Pulmonary artery endothelial cell (primary cell): Measurements from ENCODE around the gene RBMS3. TPM values are rescaled to one million over a fixed set of nuclear protein-coding genes. Genes with fewer than 3 reads are reported as not detected.

Experiments
- DNase-seq: peaks from one replicate; pipeline ENCODE4 v3.0.0-alpha.2; 2011; ENCODE audit warnings: low read depth, low spot score
- total RNA-seq: library from RNA; depleted of rRNA; stranded (reverse); fragments of >200 nt; gene quantifications from 2 replicates; pipeline ENCODE4 v1.2.3, GENCODE V29; 2014

Gene RBMS3
- total RNA-seq, 1 donor from 2014 or later, result 56.3 TPM

DNA sequence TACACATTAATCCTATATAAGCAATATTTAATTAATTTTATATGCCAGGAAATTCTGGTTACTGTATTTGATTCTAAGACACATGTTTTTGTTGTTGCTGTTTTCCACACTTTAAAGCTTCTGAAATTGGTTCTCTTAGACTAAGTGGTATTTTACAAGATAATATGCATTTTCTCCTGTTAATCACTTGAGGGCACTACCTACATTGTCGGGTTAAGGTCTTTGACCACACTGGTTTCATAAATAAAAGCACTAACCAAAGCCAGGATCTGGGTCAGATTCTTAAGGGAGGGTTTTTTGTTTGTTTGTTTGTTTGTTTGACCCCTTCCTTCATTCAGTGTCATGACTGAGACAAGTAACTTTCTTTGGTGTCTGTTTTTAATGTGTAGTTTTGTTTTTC, 590.2 kb downstream of the RBMS3 start:
- DNase-seq, result no peak

DNA sequence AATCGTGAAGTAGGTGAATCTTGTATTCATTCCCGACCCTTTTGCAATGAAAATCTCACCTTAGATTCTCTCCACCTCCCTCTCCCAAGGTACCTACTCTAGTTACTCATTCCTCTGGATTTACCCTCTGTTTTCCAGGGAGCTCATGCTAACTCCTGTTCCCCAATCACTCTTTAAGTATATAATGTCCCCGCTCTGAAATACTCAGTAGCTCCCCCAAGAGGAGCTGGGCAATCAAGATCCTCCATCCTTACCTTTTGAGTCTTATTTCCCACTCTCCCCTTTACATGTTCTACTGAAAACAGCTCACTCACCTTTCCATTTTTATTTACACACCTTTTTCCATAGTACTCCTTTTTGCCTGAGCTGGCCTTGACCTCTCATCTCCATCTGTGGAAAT, 599.9 kb downstream of the RBMS3 start:
- DNase-seq, result no peak

DNA sequence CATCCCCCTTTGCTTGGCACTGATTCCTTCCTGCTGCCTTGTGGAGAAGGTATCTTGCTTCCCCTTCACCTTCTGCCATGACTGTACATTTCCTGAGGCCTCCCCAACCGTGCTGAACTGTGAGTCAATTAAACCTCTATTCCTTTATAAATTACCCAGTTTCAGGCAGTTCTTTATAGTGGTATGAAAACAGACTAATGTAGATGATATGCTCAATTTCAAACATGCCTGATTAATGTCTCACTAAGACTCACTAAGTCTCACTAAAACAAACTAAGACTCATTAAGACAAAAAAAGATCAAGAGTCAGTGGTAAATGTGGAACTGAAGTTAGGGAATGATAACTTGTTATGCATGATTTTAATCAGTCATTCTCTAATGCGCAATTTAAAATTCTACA, 606.6 kb downstream of the RBMS3 start:
- DNase-seq, result no peak

DNA sequence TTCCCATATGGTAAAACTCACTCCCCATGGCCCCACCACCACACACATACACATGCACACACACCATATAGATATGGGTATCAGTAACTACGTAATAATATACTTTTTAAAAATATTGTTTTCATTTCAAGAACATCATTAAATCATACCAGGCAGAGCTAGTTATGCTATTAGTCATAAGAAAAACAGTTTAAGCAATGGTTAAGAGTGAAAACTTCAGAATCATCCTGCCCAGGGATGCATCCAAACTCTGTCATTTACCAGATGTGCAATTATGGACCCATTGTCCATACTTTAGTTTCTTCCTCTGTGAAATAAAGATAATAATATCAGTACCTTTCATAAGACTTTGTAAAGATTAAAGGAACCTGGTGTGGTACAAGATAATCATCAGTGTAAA, 608.3 kb downstream of the RBMS3 start:
- DNase-seq, result no peak

DNA sequence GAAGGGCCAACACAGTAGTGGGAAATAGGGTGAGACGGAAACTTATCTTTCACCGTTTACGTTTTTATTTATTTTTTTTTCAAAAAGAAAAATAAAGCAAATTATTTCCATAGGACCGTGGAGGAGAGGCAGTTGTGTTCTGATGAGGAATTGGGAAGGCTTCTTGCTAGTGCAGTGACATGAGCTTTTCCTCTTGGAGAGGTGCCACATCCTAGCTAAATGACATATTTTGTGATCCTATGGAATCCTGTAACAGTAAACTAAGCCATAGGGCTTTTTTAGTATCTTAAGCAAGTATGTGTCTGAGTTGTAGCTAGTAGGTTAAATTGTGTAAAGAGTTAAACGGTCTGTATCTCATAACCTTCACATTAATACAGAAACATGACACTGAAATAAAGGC, 609.9 kb downstream of the RBMS3 start:
- no peak for DNase-seq

DNA sequence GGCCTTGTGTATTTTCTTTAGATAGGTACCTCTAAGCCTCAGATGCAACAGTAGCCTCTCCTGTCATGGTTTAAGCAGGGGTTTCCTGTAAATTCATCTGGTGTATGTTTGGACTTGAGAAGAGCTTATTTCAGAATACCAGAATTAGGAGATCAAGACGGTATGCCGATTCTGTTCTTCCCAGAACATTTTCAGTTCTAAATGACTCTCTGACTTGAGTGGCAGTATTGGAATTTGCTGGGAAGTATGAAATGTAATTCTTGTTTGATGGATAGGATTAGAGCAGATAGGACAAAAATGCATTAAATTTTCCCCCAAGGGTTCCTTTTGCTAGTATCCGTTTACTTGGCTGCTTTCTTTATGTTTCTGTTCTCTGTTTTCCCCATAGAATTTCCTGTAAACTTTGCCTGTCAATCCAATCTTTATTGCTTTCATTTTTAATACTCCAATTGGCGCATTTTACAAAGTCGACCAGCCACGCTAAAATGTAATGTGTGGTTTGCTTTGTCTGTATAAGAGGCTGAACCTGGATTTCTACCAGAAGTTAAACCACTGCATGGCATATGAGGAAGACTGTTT, 612.2 kb downstream of the RBMS3 start:
- no peak for DNase-seq

DNA sequence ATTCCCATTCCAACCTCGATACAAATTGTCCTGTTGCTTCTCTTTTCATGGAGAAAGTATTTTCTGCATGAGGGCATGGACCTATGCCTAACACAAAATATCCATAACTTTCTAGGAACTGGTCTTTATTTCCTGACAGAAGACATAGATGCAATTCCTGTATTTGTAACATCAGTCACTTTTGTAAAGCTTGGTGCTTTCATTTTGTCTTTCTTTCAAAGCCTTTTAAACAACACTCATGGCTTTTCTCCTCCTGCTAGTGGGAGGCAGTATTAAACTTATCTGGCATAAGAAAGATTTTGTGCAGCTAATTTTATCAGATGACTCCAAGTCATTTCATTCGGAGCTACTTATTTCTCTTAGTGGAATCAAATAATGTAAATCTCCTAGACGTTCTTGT, 616.0 kb downstream of the RBMS3 start:
- DNase-seq, result no peak

DNA sequence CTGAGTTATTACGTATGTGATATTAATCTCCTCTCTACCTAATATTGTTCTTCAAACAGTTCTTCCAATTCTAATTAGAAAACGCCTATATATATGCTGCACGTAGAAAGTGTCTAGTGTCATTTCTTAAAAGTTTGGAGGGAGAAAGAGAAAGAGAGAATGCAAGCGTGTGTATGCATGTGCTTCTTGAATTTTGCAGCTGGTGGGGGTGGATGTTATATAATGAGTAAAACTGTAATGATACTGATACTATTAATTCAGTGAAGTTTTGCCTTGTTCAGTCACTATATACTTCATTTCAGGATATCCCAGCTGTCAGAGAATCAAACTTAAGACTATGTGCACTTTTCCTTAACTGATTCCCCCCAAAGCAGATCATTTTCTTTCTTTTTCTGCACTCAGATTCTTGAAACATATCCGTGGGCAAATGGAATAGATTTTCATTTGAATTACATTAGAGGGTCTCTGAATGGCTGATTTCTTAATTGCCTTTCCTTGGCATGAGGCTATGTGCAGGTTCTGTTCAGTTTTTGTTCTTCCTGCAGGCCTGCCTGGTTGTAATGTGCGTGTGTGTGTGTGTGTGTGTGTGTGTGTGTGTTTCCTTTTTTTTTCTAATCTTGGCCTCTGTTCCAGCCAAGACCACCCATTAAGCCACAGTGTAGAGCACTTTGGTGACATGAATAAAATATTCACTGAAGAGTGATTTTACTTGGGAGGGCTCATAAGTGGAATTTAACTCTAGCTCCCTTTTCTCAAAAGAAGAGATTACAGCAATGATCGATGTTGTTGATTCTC, 617.5 kb downstream of the RBMS3 start:
- DNase-seq, result no peak

DNA sequence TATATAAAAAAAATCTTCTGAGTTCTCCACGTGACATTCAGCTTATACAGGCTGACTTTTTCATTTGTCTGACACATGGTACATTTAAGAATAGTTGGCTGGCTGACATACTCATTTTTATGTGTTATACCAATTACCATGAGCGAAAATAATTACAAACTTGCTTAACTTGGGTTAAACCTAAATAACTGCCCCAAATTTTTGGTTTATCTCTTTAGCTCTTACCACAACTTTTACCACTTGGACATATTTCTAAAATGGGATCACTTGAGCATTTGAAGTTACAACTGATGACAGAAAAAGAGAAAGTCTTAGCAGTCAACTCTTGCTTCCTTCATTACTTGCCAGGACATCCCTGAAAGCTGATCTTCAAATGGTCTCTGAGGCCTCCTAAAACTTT, 618.1 kb downstream of the RBMS3 start:
- no peak for DNase-seq

DNA sequence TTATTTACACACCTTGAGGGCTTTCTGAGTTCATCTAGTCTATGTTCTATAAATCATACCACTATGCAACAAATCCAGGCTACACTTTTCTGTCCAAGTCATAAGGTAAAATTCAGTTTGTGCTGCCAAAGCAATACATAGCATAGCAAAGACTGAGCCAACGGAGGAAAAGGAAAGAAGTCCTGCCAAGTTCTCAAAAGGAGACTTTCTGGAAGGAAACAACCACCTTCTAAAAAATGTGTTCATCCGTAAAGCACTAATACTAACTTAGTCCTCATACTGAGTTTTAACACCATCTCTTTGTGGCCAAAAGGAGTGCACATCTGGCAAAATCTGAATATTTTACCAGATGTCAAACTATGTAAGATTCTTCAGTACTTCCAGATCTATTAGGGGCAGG, 620.2 kb downstream of the RBMS3 start:
- DNase-seq, result peak; percentile 26

DNA sequence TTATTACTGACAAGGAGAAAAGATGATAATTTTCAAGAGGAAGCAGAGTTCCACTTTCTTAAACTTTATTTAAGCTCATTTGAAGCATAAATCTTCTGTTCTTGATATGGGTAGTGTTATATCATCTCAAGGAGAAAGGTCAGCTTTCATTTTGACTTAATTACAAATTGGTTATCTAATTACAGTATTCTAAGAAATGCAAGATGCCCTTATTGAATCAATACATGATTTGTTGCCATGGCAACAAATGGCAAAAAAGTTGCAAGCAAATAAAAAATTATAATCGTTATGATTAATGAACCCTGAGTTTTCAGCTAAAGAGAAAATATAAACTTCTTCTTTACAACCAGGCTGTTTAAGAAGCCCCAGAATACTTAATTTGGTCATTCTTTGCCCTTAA, 622.7 kb downstream of the RBMS3 start:
- no peak for DNase-seq

DNA sequence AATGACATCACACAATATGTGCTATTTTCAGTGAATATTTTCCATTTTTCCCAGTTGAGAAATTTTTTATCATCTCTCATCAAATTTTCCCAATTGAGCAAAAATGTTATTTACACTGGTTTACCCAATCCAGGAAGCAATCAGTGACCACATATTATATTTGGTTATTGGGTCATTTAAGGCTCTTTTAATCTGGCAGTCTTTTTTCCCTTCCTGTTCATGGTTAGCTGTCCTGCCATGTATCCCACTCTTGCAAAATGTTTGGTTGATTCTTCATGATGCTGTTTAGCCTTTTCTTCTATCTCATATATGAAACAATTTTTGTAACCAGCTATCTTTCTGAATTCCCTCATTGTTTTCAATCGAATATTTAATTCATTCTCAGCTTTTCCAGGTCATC, 626.0 kb downstream of the RBMS3 start:
- no peak for DNase-seq

DNA sequence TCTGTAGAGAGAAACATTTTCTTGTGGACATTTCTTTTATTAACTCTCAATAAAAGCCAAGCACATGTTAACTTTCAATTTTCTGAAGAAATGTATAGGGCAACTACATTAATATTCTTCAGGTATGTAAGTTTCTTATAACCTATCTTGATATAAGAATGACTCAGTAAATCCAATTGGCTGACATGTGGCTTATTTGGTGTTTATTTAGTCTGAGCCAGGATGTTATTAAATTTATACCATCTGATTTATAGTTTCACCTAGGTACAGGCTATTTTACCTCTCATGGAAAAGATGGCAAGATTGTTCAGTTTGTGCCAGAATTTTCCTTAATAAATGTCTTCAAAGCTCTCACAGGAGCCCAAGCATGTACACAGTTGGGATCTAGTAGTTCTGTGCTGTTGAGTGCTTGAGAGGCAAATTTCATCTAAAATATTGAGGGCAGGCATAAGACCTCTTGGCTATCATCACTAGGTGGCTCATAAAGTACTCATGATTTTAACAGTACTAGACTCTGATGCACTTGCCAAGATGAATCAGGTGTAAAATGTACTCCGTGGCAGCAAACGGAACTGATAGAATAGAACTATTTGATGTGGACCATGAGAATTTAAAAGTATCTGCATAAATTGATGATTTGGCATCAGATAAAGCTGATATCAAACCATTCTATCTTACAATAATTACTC, 631.9 kb downstream of the RBMS3 start:
- no peak for DNase-seq

DNA sequence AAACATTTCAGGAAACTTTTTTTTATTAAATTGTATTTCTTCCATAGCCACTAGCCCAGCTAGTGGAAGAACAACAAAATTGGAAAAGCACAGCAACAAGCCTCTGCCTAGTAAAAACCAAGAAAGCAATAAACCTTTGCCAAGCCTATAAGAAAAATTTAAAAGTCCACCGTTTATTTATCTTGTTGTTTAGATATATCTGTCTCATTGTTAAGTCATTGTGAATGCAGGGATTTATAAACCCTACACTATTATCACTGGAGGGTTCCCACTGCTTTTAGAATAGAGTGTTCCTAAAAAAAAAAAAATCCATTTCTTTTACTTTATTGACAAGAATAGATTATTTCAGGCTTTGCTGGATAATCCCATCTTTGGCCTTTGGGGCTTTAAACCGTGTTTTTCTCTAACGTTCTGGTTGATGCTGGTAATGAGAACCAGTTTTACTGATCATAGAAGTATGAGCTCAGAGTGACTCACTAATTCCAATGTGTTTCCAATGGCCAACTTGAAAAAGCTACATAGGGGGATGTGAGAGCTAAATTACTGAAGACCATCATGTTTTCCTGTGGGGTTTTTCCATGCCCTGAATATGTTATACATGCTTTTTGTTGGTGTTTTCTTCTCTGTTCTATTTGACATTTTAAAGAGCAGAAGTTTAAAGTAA, 634.1 kb downstream of the RBMS3 start:
- DNase-seq, result no peak

DNA sequence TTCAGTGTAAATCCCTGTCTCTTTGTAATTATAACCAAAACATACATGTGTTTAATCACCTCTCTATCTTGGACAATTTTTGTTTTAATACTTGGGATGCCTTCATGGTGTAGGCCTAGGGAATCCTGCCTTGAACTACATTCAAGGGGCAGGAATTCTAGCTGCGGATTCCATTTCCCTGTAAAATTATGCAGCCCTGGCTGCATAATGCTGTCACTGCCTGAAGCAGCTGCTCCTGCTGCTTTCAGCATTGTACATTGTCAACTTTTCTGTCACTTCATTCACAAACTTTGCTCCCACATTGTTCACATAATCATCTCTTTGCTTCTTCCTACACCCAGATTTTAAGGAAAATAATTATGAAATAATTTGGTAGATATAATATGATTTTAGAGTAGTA, 638.7 kb downstream of the RBMS3 start:
- no peak for DNase-seq

DNA sequence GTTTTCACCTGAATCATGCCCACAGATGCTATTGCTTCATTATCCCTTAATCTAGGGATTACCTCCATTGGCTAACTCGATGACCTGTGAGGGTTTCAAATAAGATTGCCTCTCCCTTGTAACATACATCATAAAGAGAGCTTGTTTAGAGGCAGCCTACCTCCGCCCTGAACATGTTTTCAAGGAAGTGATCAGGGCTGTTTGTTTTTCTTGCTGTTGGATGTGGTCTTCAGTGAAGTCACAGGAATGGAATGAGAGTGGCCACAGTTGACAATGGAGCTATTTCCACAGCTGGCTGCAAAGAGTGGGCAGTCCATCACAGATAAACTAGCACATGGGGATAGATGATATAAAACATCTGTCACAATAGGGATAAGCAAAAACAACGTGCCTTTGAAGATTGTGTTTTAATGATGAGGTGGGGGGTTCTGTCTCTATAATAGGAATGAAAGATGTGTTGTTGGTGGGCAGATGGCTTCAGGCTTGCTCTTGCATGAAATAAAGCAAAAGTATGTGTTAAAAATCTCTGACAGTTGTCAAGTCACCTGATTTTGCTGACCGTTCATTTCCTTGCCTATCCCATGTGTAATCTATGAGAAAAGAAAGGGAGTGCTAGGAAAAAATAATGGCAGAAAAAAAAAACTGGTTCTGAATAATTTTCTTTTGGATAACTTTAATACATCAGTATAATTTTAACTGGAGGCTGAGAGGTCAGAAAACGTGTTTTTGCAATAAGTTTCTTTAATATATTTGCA, 642.3 kb downstream of the RBMS3 start:
- peak; percentile 50 for DNase-seq

DNA sequence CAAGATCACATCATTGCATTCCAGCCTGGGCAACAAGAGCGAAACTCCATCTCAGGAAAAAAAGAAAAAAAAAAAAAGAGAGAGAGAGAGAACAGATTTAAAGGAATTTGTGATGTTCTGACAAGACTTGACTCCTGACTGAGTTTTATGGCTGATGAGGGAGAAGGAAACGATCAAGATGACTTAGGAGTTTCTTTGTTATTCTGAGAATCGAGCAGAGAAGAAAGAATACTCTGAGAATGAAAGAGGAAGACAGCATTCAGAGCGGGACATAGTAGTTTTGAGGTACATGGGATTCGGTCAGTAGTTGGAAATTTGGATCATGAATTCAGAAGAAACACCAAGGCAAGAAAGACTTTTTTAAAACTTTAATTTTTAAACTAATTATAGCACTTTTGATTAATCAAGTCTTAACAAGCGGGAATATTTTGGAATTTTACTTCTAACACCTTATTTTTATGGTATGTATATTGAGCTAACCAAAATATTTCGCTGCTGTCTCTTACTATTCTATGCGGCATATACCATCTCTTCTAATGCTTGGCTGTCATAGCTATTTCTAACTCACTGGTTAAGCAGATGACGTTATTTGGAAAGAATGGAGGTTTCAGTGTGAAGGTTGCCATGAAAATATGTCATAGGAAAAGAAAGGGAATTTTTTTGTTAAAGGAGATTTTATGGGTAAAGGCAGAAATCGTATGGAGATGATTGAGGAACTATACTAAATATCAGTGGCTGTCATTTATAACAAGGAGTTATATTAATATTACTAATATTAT, 644.1 kb downstream of the RBMS3 start:
- DNase-seq, result no peak

DNA sequence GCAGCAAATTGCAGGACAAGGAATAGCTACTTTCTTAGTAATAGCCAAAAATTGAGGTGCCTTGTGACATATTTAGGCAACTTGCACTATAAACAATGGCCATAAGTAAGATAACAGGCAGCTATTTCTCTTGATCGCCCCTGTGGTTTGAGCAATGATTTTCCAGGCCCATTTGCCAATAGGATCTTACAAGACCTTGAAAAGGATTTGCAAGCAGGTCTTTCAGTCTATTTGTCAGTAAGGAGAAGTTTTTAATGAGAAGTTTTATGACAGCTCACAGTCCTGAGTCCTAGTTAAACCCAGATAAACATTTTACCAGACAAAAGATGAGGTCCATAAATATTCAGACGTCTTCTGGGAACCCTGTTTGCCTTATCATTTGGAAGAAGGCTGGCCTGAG, 645.5 kb downstream of the RBMS3 start:
- no peak for DNase-seq

DNA sequence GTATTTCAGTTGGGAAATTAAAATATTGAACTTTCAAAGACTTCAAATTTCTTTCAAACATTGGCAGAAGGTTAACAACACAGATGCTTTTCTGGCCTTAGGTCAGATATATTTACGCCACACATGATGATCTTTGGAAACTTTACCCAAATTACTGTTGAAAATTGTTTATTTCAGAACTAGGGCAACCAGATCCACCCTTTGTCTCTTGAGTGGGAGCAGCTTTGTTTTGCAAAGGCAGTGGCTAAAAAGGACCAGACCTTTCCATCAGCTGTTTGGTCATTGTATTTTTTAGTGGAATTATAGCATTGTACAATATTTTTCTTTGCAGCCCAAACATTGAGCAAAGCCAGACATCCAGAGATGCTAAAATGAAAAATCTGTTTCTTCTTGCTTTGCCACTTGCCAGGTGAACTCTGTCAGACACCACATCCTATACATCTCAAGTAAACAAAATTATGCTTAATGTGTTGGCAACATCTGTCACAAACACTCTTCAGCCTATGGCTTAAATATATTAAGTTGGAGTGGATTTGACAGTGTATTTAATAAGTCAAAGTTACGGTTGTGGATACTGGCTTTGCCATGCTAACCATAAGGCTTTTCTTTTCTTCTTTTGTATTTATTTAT, 651.9 kb downstream of the RBMS3 start:
- no peak for DNase-seq

DNA sequence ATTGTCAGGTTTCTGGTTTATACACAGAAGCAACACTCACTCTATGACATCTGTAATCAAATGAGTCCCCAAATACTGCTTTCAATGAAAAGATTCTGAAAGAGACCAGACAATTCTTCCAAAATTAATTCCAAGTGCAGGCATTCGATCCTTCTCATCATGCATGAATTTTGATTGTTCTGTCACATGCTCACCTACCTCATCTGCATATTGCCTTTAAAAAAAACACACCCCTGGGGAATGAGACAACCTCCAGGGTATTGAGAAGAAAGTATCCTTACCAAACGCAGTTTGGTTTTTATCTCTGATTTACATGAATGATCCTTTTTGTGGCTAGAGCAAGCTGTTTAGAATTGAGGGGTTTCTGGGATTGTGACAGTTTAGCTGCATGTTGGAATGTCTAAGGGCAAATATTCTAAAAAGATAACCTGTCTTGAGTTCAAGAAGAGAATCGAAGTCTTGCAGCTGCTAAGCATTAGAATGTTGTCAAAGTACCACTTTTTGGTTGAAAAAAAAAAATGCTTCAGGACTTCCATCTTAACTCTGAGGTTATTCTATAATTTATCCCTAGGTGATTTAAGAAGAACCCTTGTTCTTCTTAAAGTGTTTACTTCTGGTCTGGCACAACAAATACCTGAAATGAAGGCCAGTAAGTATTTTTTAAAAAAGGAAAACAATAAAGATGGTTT, 653.1 kb downstream of the RBMS3 start:
- DNase-seq, result no peak
